Hepatocyte (in vitro differentiated cells): ENCODE measurements around the gene ZNF319. TPM values are rescaled to one million over a fixed set of nuclear protein-coding genes. Genes with fewer than 3 reads are reported as not detected.

Source experiments
- DNase-seq: peaks from one replicate; pipeline ENCODE4 v3.0.0-alpha.2; 2016; ENCODE audit warnings: low spot score
- H2AFZ ChIP-seq: fragments of 200-600 bp; sonication (generic); 2 replicates; pipeline ENCODE4 v1.6.0; 2016; ENCODE audit warnings: antibody characterized with exemption, mild to moderate bottlenecking
- H3K27ac ChIP-seq: fragments of 200-600 bp; sonication (generic); 2 replicates; pipeline ENCODE4 v1.5.1; 2016; ENCODE audit warnings: mild to moderate bottlenecking
- H3K27me3 ChIP-seq: fragments of 200-600 bp; sonication (generic); 2 replicates; pipeline ENCODE4 v1.6.1; 2016
- H3K36me3 ChIP-seq: fragments of 200-600 bp; sonication (generic); replicated peaks from 2 replicates; pipeline ENCODE4 v1.5.1; 2016; ENCODE audit warnings: low read depth; ENCODE audit not compliant: insufficient read depth
- H3K4me1 ChIP-seq: fragments of 200-600 bp; sonication (generic); 2 replicates; pipeline ENCODE4 v1.5.1; 2016; ENCODE audit warnings: mild to moderate bottlenecking, moderate library complexity; ENCODE audit not compliant: insufficient read depth
- H3K4me2 ChIP-seq: fragments of 200-600 bp; sonication (generic); 2 replicates; pipeline ENCODE4 v1.6.0; 2016
- H3K4me3 ChIP-seq: fragments of 200-600 bp; sonication (generic); 2 replicates; pipeline ENCODE4 v1.5.1; 2016; ENCODE audit warnings: mild to moderate bottlenecking
- H3K79me2 ChIP-seq: fragments of 200-600 bp; sonication (generic); 2 replicates; pipeline ENCODE4 v1.6.0; 2017; ENCODE audit warnings: mild to moderate bottlenecking
- H3K9me2 ChIP-seq: fragments of 200-600 bp; sonication (generic); replicated peaks from 2 replicates; pipeline ENCODE4 v1.6.0; 2017; ENCODE audit warnings: mild to moderate bottlenecking; ENCODE audit not compliant: insufficient read depth
- H3K9me3 ChIP-seq: fragments of 200-600 bp; sonication (generic); 2 replicates; pipeline ENCODE4 v1.5.1; 2016; ENCODE audit warnings: low read depth, mild to moderate bottlenecking
- H4K20me1 ChIP-seq: fragments of 200-600 bp; sonication (generic); 2 replicates; pipeline ENCODE4 v1.6.0; 2016; ENCODE audit warnings: mild to moderate bottlenecking; ENCODE audit not compliant: insufficient read depth, poor library complexity, severe bottlenecking
- EZH2 ChIP-seq: fragments of 200-600 bp; sonication (generic); IDR thresholded peaks from 2 replicates; pipeline ENCODE4 v1.6.1; 2016; ENCODE audit warnings: antibody characterized with exemption, mild to moderate bottlenecking, borderline replicate concordance
- EZH2phosphoT487 ChIP-seq: fragments of 200-600 bp; sonication (generic); IDR thresholded peaks from one replicate; pipeline ENCODE4 v1.6.1; 2018; ENCODE audit warnings: antibody characterized with exemption, mild to moderate bottlenecking, low read depth, moderate library complexity; ENCODE audit not compliant: unreplicated experiment, severe bottlenecking
- WGBS: methylation state at CpG from one replicate; pipeline ENCODE4 v1.1.6; 2016; ENCODE audit warnings: low lambda C conversion rate; ENCODE audit errors: missing lambda C conversion rate; 5-methylcytosine and 5-hydroxymethylcytosine counted together
- polyA plus RNA-seq: library from polyadenylated mRNA; unstranded; fragments of >200 nt; fragmentation: Nextera tagmentation; extraction: Ambion mirVana; gene quantifications from 2 replicates; pipeline ENCODE4 v1.2.1, GENCODE V29; 2016
- total RNA-seq: library from RNA; depleted of rRNA; stranded (reverse); fragments of >200 nt; gene quantifications from 2 replicates; pipeline ENCODE4 v1.2.3, GENCODE V29; 2014
- TF ChIP-seq, protein P1 (sequence below): fragments of 200-600 bp; sonication (generic); IDR thresholded peaks from 2 replicates; pipeline ENCODE4 v1.5.1; 2016; ENCODE audit warnings: antibody characterized with exemption, mild to moderate bottlenecking; ENCODE audit not compliant: poor library complexity

Gene ZNF319
- total and polyA plus RNA-seq, 2 experiments from 2014 or later, result 5.3 to 8.3 TPM

- TF ChIP-seq, protein P1, sequence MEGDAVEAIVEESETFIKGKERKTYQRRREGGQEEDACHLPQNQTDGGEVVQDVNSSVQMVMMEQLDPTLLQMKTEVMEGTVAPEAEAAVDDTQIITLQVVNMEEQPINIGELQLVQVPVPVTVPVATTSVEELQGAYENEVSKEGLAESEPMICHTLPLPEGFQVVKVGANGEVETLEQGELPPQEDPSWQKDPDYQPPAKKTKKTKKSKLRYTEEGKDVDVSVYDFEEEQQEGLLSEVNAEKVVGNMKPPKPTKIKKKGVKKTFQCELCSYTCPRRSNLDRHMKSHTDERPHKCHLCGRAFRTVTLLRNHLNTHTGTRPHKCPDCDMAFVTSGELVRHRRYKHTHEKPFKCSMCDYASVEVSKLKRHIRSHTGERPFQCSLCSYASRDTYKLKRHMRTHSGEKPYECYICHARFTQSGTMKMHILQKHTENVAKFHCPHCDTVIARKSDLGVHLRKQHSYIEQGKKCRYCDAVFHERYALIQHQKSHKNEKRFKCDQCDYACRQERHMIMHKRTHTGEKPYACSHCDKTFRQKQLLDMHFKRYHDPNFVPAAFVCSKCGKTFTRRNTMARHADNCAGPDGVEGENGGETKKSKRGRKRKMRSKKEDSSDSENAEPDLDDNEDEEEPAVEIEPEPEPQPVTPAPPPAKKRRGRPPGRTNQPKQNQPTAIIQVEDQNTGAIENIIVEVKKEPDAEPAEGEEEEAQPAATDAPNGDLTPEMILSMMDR, result no peak
- TF ChIP-seq EZH2phosphoT487, result no peak
- TF ChIP-seq EZH2, result no peak
- H3K27ac ChIP-seq, result no peak overlapping the region
These were observed 24.1 kb downstream of the ZNF319 start for GRCh38 chr16:57976331-57976796.

DNA sequence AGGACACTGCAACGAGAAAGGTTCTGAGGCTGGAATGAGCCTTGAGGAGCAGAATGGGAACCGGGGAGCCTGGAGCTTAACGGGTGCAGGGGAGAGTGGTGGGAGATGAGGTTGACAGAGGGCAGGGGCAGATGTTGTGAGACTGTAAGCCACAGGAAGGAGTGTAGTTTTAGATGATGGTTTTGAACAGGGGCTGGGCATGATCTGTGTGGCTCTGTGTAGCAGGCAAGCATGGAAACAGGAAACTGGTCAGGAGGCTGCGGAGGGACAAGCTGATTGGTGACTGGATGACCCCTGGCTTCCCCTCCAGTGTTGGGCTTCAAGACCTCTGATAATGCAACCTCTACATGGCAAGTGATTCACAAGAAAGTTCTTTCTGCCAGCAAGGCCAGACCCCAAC is 28.2 kb downstream of the ZNF319 start:
- Histone ChIP-seq H3K4me2 (no peak overlapping the region), H4K20me1 (no peaks in the 10 kb centered on the region), H2AFZ (no peak overlapping the region), H3K27me3 (no peaks in the 10 kb centered on the region), H3K4me3 (no peak overlapping the region), H3K27ac (no peak overlapping the region), H3K36me3 (no peaks in the 10 kb centered on the region), H3K9me2 (no peaks in the 10 kb centered on the region), H3K4me1 (no peaks in the 10 kb centered on the region), H3K79me2 (no peaks in the 10 kb centered on the region), H3K9me3 (no peaks in the 10 kb centered on the region)
- no peak for DNase-seq
- 78% methylated on average over 4 of the region's 4 CpGs for WGBS
- no peak for TF ChIP-seq EZH2phosphoT487
- no peak for TF ChIP-seq EZH2
- TF ChIP-seq, protein P1, result no peak

More at GRCh38 chr16:57976331-57976796, 24.1 kb downstream of the ZNF319 start:
- Histone ChIP-seq H3K9me2 (no peaks in the 10 kb centered on the region), H3K9me3 (no peaks in the 10 kb centered on the region), H3K36me3 (no peaks in the 10 kb centered on the region), H3K4me3 (no peak overlapping the region), H3K27me3 (no peaks in the 10 kb centered on the region), H4K20me1 (no peaks in the 10 kb centered on the region), H3K4me1 (no peaks in the 10 kb centered on the region), H3K4me2 (no peak overlapping the region), H2AFZ (no peak overlapping the region), H3K79me2 (no peaks in the 10 kb centered on the region)
- 83% methylated on average over 2 of the region's 2 CpGs for WGBS
- DNase-seq, result no peak

GRCh38 chr16:57971848-57972247 is 28.6 kb downstream of the ZNF319 start:
- H3K4me3 ChIP-seq, result no peak overlapping the region
- no peaks in the 10 kb centered on the region for H3K36me3 ChIP-seq
- H3K9me2 ChIP-seq, result no peaks in the 10 kb centered on the region
- no peaks in the 10 kb centered on the region for H3K79me2 ChIP-seq
- H3K9me3 ChIP-seq, result no peaks in the 10 kb centered on the region
- WGBS, result 86% methylated on average over 1 of the region's 1 CpG
- no peak for DNase-seq
- no peaks in the 10 kb centered on the region for H4K20me1 ChIP-seq
- H3K4me2 ChIP-seq, result no peak overlapping the region
- no peak overlapping the region for H2AFZ ChIP-seq
- H3K4me1 ChIP-seq, result no peaks in the 10 kb centered on the region
- H3K27me3 ChIP-seq, result no peaks in the 10 kb centered on the region
- H3K27ac ChIP-seq, result no peak overlapping the region
- TF ChIP-seq, protein P1, result no peak
- TF ChIP-seq EZH2phosphoT487 (no peak), EZH2 (no peak)

GRCh38 chr16:57970970-57971369 is 29.5 kb downstream of the ZNF319 start, which contains the start of gene CNGB1:
CNGB1 (minus strand) TSS chr16:57971128; CDS start chr16:57967286, 3,842 bp downstream.
- H4K20me1 ChIP-seq, result no peaks in the 10 kb centered on the region
- WGBS, result 77% methylated on average over 6 of the region's 6 CpGs

More at GRCh38 chr16:57970970-57971369, 29.5 kb downstream of the ZNF319 start, which contains the start of gene CNGB1:
- Histone ChIP-seq H3K4me1 (no peaks in the 10 kb centered on the region), H3K4me2 (no peak within 1 kb of the TSS), H3K4me3 (no peak within 1 kb of the TSS), H3K9me2 (no peaks in the 10 kb centered on the region), H3K9me3 (no peaks in the 10 kb centered on the region), H3K79me2 (no peaks in the 10 kb centered on the region), H3K27me3 (no peaks in the 10 kb centered on the region), H3K27ac (no peak within 1 kb of the TSS), H2AFZ (no peak within 1 kb of the TSS), H3K36me3 (no peaks in the 10 kb centered on the region)
- no peak for TF ChIP-seq EZH2
- TF ChIP-seq EZH2phosphoT487, result no peak
- TF ChIP-seq, protein P1, result no peak
- DNase-seq, result no peak
